Colonic mucosa (tissue), 4 donors: Measurements from ENCODE around the gene AUTS2. TPM values are rescaled to one million over a fixed set of nuclear protein-coding genes. Genes with fewer than 3 reads are reported as not detected.
A peak's percentile ranks its signal among the peaks of the same experiment; 100 is the strongest.

ENCODE experiments used
- DNase-seq: peaks from one replicate; pipeline ENCODE4 v3.0.0-alpha.2; 2020
- H3K27ac ChIP-seq: fragments of 200-600 bp; one replicate; pipeline ENCODE4 v1.8.0; 2021
- H3K27me3 ChIP-seq: fragments of 200-600 bp; one replicate; pipeline ENCODE4 v1.8.0; 2021
- H3K36me3 ChIP-seq: fragments of 200-600 bp; one replicate; pipeline ENCODE4 v1.8.0; 2021
- H3K4me1 ChIP-seq: fragments of 200-600 bp; one replicate; pipeline ENCODE4 v1.8.0; 2021; ENCODE audit warnings: mild to moderate bottlenecking
- H3K4me3 ChIP-seq: fragments of 200-600 bp; one replicate; pipeline ENCODE4 v1.8.0; 2021
- H3K9ac ChIP-seq, 2 donors: one replicate each; pipeline ENCODE4 v1.7.0; 2013; ENCODE audit warnings: control low read depth in 2 of 2, low read depth in 2 of 2, low read length in 2 of 2
- H3K9me3 ChIP-seq: fragments of 200-600 bp; one replicate; pipeline ENCODE4 v1.8.0; 2021
- intact Hi-C: fragments of 100-400 bp; cut with DNase I; formaldehyde crosslinking; loops from one replicate; pipeline ENCODE4 v1.14.1; 2022
- total RNA-seq, 2 donors: library from RNA; stranded (reverse); fragmentation: NEBNext Ultra II Directional in 1 of 2; extraction: Animal tissue kit (Norgen Biotek cat#: 25700) in 1 of 2; gene quantifications; one replicate each; pipeline ENCODE4 v1.2.1, GENCODE V29; 2021
- TF ChIP-seq, protein P1 (sequence below): fragments of 200-600 bp; IDR thresholded peaks from one replicate; pipeline ENCODE4 v1.8.0; 2022; ENCODE audit warnings: antibody characterized with exemption, mild to moderate bottlenecking
- donor health status: healthy.
- donor health status: DM: no; HTN: no; CAD: no.
- donor health status: DM: no; HTN: no; CAD: no.

AUTS2 gene
- total RNA-seq, 2 donors from 2014 or later = 39.8 to 42.3 TPM

DNA sequence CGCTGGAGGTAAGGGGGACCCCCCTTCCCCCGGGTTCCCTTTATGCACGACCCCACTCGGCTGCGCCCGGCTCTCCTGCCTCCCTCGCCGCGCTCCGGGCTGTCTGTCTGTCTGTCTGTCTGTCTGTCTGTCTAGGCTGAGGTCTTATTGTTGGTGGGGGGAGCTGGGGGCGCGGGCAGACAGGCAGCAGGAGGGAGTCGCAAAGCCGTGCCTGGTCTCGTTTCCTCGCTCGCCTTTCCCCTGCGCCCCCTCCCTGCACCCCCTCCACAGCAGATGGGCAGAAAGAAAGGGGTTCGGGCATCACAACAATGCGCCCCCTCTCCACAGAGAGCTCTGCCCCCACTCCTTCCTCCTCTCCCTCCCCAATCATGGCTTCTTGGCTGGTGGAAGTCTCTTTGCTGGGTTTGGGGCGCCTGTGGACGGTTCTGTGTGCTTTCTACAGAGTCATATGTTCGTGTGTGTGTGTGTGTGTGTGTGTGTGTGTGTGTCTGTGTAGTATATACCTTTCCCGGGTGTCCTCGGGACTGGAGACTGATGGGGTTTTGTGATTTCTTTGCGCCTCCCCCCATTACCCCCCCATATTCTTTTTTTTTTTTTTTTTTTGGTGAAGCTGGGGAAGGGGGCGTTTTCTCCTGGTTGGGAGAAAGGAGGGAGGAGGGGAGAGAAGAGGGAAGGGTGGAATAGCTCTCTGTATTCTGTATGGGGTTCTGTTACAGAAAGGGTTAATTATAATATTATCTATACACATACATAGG, 1.9 kb downstream of the AUTS2 start:
- Histone ChIP-seq H3K27ac (no peak overlapping the region), H3K4me3 (peak overlapping the region; percentile 50)
- intact Hi-C loops = no loop called here

DNA sequence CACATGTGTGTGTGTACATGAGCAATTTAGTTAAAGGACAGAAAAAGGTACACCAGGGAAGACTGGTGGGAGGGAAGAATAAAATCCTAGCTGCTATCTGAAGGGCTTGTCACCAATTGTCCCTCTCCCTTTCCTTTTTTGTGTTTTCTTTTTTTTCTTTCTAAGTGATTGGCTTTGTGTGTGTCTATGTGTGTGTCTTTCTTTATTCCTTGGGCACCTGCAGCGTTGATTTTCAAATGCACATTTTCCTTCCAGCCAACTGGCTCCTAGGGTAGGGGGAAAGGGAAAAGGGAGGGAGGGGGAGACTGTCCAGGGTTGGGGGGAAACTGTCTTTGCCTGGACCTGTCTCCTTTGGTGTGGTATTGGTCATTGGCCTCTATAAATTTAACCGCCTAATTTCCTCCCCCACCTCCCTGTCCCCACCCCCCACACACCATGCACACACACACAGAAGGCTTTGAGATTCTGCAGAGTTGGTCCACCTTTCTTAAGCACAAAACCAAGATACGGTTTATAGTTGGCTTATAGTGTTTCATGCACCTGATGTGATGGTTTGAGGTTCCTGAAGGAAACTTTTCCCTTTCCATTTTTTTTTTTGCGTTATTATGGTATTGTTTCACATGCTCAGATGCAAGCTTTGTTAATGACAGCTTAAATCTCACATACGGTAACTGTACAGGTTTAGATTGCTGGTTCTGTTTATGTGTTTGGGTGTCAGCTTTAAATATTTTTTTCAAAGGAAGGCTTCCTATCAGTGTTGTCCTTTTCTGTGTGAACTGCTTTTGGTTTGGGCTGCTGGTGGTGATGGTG, 2.6 kb downstream of the AUTS2 start:
- intact Hi-C loops = no loop called here
- H3K4me3 ChIP-seq = no peak overlapping the region
- no peak overlapping the region for H3K9ac ChIP-seq
- H3K27me3 ChIP-seq = peaks cover 31% of the 10 kb centered on the region
- no peak overlapping the region for H3K27ac ChIP-seq
- H3K4me1 ChIP-seq = no peaks in the 10 kb centered on the region
- no peaks in the 10 kb centered on the region for H3K9me3 ChIP-seq
- H3K36me3 ChIP-seq = no peaks in the 10 kb centered on the region
- TF ChIP-seq, protein P1, sequence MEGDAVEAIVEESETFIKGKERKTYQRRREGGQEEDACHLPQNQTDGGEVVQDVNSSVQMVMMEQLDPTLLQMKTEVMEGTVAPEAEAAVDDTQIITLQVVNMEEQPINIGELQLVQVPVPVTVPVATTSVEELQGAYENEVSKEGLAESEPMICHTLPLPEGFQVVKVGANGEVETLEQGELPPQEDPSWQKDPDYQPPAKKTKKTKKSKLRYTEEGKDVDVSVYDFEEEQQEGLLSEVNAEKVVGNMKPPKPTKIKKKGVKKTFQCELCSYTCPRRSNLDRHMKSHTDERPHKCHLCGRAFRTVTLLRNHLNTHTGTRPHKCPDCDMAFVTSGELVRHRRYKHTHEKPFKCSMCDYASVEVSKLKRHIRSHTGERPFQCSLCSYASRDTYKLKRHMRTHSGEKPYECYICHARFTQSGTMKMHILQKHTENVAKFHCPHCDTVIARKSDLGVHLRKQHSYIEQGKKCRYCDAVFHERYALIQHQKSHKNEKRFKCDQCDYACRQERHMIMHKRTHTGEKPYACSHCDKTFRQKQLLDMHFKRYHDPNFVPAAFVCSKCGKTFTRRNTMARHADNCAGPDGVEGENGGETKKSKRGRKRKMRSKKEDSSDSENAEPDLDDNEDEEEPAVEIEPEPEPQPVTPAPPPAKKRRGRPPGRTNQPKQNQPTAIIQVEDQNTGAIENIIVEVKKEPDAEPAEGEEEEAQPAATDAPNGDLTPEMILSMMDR = no peak
- DNase-seq = no peak

More for the DNA sequence above, 1.9 kb downstream of the AUTS2 start:
- Histone ChIP-seq H3K9me3 (no peaks in the 10 kb centered on the region), H3K4me1 (no peaks in the 10 kb centered on the region), H3K9ac (peak overlapping the region in 1 of 2 donors; percentile 47), H3K36me3 (no peaks in the 10 kb centered on the region), H3K27me3 (peaks cover 36% of the 10 kb centered on the region)
- DNase-seq = peak; percentile 17
- TF ChIP-seq, protein P1 = no peak

DNA sequence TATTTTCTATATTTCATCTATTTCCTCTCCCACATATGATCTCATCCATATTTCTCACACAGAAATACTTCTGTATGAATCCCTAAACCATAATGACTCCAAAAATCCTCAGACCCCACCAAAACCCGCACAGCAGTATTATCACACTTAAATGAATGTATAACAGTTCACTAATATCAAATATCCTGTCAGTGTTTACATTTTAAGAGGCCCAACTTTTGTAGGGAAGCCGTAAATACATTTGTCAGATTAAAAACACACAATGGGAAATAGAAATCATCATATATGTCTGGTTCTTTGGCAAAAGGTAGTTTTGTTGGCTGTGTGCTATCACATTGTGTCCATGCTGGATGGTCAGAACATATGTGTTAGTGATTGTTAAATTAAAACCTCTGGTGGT, 4.2 kb downstream of the AUTS2 start:
- TF ChIP-seq, protein P1 = no peak
- no peak for DNase-seq
- H3K4me1 ChIP-seq = no peaks in the 10 kb centered on the region

DNA sequence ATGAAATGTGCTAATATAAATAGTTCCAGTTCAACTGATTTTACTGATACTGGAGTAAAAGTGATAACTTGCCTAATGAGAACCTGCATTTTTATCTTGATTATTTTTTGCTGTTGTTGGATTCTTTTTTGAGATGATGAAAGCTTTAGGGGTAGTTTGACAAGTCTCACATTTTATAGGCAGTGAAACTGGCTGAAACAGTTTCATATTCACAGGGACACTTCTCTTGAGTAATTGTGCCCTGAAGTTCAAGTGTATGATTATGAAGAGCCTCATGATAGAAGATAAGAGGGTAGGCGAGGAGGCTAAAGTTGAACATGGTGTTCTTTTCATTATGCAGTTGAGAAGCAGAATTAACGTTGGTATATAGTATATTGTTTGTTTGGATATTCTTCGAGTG, 5.1 kb downstream of the AUTS2 start:
- Histone ChIP-seq H3K4me1 (no peaks in the 10 kb centered on the region), H3K9ac (no peak overlapping the region), H3K27me3 (peaks cover 16% of the 10 kb centered on the region), H3K4me3 (no peak overlapping the region), H3K27ac (no peak overlapping the region), H3K9me3 (no peaks in the 10 kb centered on the region), H3K36me3 (no peaks in the 10 kb centered on the region)
- intact Hi-C loops = no loop called here
- no peak for DNase-seq
- TF ChIP-seq, protein P1 = no peak

More for the DNA sequence above, 4.2 kb downstream of the AUTS2 start:
- Histone ChIP-seq H3K9me3 (no peaks in the 10 kb centered on the region), H3K27ac (no peak overlapping the region), H3K9ac (no peak overlapping the region), H3K36me3 (no peaks in the 10 kb centered on the region), H3K27me3 (peaks cover 19% of the 10 kb centered on the region), H3K4me3 (no peak overlapping the region)
- intact Hi-C loops = no loop called here

DNA sequence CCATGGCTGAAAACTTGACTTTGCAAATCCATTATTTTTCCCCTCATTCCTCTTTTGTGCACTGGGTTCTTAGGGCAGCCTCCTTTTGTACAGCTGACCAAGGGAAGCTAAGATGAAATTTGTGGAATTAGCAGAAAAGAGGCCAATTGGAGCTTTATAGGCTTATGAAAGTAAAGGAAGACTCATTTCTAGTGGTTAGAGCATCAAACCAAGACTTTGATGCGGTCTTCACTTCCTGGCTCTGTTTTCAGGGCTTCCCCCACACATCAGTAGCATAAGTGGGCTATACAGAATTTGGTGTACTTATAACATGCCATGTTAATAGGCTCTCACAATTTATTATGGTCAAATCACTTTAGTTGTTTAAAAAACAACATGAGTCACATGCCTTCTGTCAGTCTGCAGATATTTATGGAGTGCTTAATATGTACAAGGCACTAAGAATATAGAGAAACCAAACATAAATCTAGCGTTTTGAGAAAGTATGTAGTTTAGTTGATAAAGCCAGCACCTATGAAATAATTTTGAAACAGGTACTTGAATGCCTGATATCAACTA, 5.7 kb downstream of the AUTS2 start:
- Histone ChIP-seq H3K27ac (no peak overlapping the region), H3K4me3 (no peak overlapping the region), H3K9ac (no peak overlapping the region), H3K27me3 (peaks cover 11% of the 10 kb centered on the region), H3K4me1 (no peaks in the 10 kb centered on the region), H3K36me3 (no peaks in the 10 kb centered on the region), H3K9me3 (no peaks in the 10 kb centered on the region)
- intact Hi-C loops = no loop called here
- TF ChIP-seq, protein P1 = no peak
- no peak for DNase-seq
